DMS114 treated with DMSO at 0.1 percent for 48 hours (cell line): Measurements from ENCODE around the gene ENOX1.

Experiments
- DNase-seq: peaks from one replicate; lab custom pipeline; 2025; ENCODE audit not compliant: unreplicated experiment; lab: John Stamatoyannopoulos, UW

The ENOX1 gene

DNA sequence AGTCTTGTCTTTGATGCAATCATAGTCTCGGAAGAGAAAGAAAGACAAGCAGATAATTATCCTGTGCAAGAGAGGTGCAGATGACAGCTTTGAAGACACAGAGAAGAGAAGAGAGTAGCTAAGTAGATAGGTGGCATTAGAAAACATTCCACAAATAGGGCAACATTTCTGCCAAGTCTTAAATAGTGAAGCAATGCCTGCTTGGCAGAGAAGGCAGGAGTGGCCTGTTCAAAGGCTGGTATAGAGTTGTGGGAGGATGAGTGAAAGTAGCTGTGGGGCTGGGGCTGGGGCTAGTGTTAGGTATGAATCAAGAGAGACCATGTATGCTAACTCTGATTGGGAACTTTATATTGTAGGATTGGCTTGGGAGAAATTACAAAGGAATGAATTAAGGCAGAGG is 457.9 kb downstream of the ENOX1 start:
- no peak for DNase-seq

DNA sequence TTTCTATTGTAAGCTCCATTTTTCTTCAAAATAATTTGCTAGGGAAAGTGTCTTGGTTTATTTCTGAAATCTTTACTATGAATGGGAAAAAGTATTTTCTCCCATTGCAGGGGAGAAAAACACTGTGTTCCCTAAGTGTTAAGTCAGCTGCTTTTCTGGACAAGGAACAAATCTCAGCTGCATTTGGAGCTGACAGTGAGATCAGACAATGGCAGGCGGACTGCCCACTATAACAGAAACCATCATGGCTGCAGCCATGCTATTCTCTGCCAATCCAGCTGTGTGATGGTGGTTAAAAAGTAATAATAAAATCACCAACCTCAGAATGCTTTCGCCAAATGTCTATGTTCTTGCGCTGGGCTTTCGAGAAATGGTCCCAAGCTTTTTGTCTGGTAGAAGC is 460.7 kb downstream of the ENOX1 start:
- no peak for DNase-seq

DNA sequence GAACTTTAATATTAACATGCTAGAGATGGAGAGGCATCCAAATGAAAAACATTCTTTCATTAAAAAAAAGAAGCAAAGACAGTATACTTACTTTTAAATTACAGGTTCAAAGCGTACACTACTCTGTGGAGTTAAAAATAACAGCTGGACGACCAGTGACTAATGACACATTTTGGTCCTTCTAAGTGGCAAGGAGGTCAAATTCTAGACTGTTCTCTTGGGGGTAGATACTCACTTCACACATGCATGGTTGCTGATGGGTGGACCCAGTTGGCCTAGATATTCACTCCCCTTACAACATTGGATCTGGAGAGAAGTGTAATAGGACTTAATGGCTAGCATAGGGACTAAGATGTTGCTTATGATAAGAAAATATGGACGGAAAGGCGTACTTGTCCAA is 461.1 kb downstream of the ENOX1 start:
- no peak for DNase-seq

DNA sequence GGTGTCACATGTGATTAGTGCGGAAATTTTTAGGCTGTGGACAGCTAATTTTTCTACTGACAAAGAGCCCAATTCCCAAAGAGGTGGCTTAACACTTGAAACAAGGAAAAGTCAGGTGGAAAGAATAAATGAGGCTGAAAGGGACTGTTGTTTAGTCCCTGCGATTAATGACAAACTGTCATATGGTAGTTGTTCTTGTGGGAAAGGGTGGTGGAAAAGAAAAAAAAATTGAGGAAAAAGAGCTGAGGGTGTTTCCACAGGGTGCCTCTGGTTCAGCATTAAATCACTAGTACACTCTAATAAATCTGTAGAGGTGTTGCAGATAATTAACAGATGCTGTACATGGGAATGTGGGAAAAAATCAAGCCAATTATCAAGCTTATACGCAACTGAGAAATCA is 462.6 kb downstream of the ENOX1 start:
- no peak for DNase-seq

DNA sequence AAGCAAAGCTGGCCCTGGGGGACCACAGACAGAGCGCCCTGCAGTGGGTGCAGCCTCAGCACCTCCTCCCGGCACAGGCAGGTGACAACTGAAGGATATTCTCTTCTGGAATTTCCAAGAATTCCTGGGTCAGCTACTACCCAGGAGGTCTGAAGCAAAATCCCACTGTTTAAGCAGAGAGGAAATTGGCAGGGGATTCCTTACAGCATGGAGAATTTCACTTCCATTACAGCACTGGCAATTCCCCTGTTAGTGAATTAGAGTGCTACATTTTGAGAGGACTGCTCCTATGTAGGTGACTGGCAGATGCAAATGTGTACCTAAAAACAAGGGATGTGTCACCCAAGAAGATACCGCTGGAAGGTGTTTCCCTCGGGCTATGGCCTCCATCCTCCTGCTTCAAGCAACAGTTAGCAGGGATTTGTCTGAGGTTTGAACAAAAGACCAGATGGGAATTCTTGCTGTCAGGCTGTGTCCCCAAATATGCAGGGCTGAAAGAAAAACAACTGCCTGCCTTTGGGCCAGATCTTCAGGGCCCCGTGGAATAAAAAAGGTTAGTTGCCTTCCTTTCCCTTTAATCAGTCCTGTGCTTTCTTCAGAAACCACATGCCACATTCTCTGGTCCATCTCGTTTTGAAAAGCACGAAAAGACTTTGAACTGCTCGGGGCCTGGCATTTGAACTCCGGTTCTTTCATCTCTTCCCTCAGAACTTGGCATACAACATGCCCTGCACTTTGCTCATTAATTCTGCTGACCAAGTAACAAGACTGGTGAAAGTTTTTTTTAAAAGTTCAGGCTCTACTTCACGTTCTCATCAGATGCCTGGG is 466.9 kb downstream of the ENOX1 start:
- DNase-seq, result no peak

DNA sequence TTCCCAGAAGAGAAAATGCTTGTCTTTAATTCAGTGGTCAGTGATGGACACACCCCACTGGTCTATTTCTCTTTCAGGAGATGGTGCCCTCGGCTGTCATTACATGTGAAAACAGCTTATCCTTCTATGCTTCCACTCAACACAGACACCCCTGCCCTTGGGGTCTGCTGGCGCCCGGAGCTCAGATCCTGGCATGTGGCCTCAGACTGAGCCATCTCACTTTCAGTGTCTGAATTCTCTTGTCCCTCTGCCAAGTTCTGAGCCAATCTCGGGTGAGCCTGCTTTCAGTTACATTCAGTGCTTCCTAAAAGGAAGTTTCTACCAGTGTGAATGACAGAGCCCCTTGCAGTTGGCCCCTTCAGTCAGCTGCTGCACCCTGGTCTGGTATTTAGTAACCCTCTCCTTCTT is 469.8 kb downstream of the ENOX1 start:
- no peak for DNase-seq

DNA sequence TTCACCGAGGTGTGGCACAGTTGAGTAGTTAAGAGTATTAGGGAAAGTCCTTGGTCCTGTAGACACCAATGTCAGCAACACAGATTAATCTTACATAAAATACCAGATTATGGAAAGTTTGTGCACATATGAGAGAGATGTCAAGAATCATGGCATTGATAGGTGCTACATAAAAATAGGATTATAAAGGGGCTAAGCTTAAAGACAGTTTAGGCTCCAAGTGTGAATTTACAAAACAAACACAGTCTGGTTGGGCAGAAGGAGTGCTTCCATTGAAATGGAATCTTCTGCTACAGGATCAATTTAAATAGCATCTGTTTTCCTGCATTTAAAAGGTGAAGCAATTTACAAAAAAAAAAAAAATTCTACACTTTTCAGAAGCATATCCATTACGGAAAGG is 470.5 kb downstream of the ENOX1 start:
- no peak for DNase-seq

DNA sequence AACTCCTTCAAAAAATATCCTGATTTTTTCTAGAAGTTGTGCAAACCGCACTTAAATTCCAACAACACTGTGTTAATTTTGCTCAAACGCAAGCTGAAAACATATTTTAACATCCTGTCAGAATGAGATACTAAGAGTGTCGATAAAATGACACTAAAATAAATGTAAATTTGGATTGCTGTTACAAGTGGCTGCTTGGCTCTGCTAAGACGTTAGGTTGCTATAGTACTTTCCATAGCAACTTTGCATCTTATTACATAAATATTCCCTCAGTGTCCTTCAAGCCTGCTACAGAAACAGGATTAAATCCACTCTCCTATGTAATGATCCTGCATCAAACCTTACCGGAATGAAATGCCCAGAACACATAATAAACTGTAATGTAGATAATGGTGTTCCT is 471.2 kb downstream of the ENOX1 start:
- DNase-seq, result no peak

DNA sequence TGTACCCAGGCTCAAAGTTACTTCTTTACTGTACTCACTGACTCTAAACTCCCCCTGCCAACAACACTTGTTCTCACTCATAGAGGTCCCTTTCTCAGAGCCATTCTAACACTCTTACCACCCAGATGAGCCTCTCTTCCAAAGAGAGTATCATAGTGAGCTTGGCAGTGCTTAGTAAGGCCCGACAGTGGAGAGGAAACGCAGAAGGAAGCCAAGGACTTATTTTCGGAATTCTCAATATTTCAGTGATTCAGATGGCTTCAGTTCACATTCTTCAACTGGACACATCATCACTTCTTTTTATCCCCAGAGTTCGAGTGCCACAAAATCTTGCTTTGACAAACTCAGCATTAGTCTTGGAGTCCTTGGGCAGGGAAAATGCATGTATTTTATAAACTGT is 477.5 kb downstream of the ENOX1 start:
- no peak for DNase-seq

DNA sequence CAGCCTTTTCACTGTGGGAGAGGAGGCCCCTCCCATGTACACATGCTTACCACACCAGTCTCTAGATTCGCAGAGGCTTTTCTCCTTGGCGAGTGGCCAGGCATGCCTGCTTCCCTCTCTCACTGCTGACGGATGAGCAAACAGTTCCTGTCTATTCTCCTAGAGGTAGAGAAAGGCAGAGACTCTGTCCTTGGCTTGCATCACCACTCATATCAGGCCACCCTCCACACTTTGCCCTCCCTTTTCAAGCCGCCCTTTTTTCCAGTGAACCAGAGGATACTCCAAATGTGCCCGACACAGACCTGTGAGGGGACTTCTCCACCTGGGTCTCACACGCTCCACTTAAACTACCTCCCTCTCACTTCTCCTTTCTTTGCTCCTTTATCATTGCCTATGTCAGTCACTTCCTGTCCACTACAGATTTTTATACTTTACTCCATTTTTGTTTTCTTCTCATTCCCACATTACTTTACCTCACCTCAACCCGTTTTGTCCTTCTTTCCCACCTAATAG is 478.8 kb downstream of the ENOX1 start:
- DNase-seq, result no peak

DNA sequence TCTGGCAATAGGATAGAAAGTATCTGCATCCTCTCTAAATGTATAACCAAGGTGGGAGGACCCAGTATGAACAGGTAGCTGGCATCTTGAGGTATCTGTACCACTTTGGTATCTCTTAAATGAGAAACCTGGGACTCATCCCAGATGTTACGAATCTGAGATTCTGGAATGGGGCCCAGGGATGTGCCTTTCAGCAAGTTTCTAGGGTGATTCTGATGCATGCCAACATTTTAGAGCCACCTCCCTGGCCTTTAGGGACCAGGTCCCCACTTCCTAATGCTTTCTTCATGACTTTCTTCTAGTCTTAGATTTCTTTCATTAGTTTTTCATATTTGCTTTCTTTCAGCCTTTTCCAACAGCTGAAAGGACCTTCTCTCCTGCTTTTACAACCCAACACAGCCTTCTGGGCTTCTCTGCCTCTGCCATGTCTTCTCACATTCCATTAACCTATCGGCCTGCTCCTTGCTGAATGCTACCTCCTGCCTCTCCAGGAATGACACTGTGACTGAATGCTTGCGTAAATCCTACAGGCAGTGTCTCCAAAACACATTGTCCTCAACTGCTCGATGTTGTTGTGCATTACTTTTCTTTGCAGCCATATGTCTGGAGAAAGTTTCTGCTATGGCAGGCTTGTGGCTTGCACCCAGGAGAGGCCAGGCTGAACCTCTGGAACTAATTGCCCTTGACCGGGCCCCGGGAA is 479.4 kb downstream of the ENOX1 start:
- no peak for DNase-seq

DNA sequence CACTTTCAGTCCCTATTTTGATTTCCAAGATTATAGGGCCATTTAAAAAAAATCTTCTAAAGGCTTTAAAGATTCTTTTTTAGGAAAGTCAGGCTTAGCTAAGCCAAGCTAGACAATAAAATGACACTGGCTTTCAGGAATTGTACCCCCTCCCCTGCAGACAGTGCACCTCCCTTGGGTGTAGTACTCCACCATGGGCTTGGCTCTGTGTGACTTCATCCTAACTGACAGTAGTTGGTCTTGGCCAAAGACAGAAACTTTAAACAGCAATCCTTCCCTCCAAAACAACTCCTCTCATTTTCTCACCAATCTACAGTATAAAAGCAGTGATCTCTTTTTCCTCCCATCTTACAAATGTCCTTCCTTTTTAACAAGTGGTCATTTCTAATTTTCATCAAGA is 480.4 kb downstream of the ENOX1 start:
- DNase-seq, result no peak

DNA sequence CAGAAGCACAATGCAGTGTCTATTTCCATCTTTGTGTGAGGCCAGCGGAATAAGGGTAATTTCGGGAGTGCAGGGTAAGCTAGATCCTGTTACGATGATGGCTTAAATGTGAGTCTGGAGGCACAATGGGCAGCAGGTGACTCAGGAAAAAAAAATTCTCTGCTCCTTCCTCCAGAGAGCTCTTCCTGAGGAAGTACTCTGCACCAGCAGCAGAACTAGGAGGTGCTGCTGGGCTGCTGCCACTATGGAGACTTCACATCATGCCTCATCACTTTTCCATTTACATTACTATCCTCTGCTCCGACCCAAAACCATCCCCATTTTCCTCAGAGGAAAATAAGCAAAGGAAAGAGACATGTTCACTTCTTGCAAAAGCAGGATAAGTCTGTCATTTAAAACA is 481.4 kb downstream of the ENOX1 start:
- DNase-seq, result no peak

DNA sequence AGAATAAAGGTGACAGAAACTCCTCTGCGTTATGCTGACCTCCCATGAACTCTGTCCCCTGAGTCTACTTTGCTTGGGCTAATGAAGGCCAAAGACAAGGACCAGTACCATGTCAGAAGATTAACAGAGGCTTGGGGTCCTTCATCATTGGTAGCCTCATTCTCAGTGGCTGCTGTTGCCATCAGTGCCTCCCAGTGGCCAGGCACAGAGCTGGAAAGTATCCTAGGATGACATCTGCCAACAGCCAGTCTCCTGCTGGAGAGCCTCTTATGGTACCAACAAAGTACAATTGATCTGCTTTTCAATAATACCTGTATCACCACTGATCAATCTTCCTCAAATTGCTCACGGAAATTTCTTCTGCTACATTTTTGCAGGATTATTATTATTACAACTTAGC is 481.8 kb downstream of the ENOX1 start:
- no peak for DNase-seq

DNA sequence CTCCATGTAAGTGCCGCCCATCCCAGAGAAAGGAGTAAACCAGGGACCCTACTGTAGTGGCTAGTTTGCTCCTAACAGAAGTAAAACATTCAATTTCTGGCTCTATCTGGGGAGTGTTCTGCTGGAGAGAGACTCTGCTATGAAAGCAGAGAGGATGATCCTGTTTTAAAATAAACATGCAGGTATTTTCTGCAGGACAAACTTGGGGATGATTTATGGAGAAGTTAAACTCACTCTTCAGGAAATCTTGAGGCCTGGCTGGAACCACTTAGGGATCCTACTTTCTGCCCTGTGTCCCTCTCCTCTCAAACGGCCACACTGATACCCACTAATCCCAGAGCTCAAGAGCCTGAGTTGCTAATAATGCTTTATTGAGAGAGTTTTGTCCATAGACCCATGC is 482.3 kb downstream of the ENOX1 start:
- DNase-seq, result no peak

DNA sequence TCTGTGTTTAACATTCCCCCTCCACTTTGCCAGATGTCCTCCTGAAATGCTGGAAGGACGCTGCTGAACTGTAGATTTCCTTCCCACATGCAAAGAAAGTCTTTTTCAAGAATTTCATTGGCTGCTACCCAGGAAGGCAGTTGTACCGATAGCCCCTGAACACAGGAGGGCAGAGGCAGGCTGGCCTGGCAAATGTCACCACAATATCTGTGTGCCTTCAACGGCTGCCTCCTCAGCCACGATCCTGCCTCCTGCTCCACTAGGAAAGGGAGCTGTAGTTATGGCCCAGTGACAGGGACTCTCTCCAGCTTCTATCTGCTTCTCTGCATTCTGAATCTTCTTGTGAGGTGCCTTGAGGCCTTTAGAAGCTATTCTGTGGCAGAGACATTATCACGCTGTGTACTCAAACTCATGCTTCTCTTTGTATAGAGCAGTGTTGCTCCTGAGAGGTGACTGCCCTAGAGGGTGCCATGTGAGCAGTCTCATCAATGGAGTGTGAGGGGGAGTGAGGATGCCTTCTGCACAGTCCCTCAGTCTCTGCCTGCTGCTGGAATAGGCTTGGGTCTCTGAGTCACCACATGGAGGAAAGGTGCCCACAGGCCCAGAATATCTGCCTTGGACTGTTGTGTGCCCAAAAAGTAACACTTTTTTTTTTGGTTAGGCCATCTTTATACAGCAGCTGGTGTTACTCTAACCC is 483.6 kb downstream of the ENOX1 start:
- no peak for DNase-seq

DNA sequence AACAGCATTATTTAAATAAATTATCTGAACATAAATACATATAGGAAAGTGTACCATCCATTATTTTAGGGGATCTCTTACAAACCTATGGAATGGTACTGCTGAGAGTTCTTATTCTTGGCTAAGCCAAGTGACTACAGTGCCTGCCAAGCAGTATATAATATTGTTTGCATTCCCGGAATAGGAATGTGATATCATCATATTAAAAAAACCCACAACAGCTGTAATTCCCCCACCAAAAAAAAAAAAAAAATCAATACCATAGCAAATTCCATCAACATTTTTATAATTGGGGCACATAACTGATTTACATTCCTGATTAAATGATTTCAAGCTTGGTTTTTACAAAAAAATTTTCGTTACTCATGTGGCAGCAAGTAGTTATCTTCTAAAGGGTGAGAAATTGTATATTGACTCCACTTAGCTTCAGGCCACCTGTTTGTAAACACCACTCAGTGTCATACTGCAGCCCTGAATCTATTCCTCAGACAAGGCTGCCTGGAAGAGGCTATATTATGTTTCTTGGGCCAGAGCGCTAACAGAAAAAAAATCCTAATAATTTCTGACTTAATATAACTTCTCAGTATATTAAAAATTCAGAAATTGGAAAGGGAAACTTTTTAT is 485.3 kb downstream of the ENOX1 start:
- DNase-seq, result no peak

DNA sequence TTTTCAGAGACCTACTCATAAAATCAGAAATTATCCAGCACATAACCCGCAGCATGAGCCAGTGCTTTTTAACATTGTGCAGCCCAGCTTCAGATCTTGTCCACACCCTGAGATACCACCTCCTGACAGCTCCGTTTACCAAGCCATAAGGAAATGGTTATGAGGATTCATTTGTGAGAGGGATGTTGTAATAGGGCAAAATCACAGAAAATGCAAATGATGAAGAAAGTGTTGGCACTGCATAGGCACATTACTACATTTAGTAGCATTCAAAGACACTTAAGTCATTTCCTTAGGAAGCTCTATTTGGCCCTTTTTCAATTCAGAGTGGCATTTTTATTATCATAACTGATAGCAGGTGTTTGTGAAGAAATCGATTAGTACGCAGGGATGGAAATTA is 485.9 kb downstream of the ENOX1 start:
- no peak for DNase-seq

DNA sequence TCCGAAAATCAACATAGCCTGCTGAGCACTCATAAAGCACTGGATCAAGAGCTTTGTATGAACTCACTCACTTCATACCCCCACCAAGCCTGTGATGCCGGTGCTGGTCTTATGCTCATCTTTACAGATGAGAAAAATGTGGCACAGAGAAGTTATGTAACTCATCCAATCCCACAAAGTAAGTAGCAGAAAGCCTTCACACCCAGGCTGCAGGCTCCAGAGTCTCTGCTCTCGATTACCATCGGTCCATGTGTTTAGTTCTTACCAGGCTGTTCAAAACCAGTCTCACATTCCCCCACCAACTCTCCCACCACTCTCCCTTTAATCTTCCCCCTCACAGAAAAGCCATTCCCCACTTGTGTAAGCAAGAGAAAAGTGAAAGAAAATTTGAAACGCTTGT is 487.4 kb downstream of the ENOX1 start:
- no peak for DNase-seq

DNA sequence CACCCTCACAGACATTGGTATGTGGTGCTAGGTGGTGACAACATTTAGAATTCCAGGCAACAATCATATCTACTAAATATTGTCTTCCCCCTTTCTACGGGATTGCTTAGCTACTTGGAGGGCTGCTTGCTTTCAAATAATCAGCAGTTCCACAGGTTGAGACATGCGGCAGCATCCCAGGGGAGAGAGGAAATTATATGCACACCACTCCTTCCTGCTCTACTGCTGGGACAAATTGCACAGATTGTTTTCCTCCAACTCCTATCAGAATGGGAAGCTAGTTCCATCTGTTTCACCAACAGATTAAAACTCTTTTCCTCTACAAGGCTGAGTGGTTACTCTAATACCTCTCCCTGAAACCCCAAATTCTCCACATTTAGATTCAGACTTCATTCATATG is 488.0 kb downstream of the ENOX1 start:
- no peak for DNase-seq

DNA sequence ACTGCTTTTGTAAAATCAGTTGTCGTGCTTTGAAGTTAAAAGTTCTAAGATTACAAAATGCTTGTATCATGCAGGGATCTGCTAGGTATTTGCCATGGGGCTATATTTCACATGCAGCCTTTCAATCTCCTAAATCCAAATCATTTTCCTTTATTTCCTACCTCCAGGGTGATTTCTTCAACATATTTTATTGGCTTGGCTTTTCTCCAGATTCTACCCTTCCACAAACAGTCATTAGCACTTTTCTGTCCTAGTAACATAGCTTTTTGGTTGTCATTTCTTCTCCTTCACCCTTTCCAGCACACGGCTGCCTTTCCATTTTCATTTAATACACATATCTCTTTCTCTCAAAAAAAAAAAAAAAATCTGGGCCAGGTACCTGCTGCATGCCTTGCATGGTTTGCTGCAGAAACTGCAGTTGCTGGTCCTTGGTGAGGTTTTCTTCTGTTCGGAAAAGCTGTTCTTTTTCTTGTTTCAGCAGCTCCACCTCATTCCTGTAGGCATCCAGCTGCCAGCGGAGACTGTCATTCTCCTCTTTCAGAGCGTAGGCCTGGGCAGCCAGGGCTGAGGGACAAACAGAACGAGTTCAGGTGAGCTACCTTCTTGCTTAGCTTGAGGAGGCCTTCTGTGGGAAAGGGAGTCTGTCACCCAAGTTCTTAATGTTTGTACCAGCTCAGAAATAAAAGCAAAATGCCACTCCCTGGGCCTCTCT is 488.6 kb downstream of the ENOX1 start:
- no peak for DNase-seq
